MCF 10A (cell line): ENCODE measurements around the gene EMILIN2. TPM values are rescaled to one million over a fixed set of nuclear protein-coding genes. Genes with fewer than 3 reads are reported as not detected.

Experiments used
- BruUV-seq: library from RNA; stranded (reverse); fragments of 400-500 nt; replicated peaks from 2 replicates; lab custom pipeline; 2021; lab: Mats Ljungman, UMichigan
- CTCF ChIA-PET: fragments of 300-600 bp; sonication (Branson Sonifier 250); formaldehyde crosslinking; extraction: SDS; loops from one replicate; lab custom pipeline; 2021; ENCODE audit warnings: antibody characterized with exemption, inconsistent platforms; lab: Yijun Ruan, JAX
- POLR2A ChIA-PET: fragments of 300-600, 350-650 bp; sonication (Branson Sonifier 250); formaldehyde crosslinking; extraction: SDS; loops from one replicate; lab custom pipeline; 2020; ENCODE audit warnings: antibody characterized with exemption, inconsistent platforms; lab: Yijun Ruan, JAX
- DNase-seq: peaks from one replicate; pipeline ENCODE4 v3.0.0-alpha.2; 2018; ENCODE audit not compliant: unreplicated experiment
- H3K27ac Mint-ChIP-seq: one replicate; pipeline ENCODE4 v1.8.0; 2022; ENCODE audit warnings: mild to moderate bottlenecking, low read depth, mixed read lengths; ENCODE audit not compliant: unreplicated experiment
- H3K27me3 Mint-ChIP-seq: one replicate; pipeline ENCODE4 v1.8.0; 2022; ENCODE audit warnings: mixed read lengths; ENCODE audit not compliant: insufficient read depth, unreplicated experiment
- H3K36me3 Mint-ChIP-seq: one replicate; pipeline ENCODE4 v1.8.0; 2022; ENCODE audit warnings: mild to moderate bottlenecking, moderate library complexity, mixed read lengths; ENCODE audit not compliant: insufficient read depth, unreplicated experiment
- H3K4me1 Mint-ChIP-seq: one replicate; pipeline ENCODE4 v1.8.0; 2022; ENCODE audit warnings: mixed read lengths; ENCODE audit not compliant: insufficient read depth, unreplicated experiment
- H3K4me3 Mint-ChIP-seq: one replicate; pipeline ENCODE4 v1.8.0; 2022; ENCODE audit warnings: mild to moderate bottlenecking, moderate library complexity, mixed read lengths; ENCODE audit not compliant: unreplicated experiment
- H3K9me3 Mint-ChIP-seq: one replicate; pipeline ENCODE4 v1.8.0; 2022; ENCODE audit warnings: mixed read lengths; ENCODE audit not compliant: unreplicated experiment
- CTCF ChIP-seq: fragments of 200-600 bp; IDR thresholded peaks from one replicate; pipeline ENCODE4 v1.8.0; 2022; ENCODE audit warnings: antibody characterized with exemption, mild to moderate bottlenecking; ENCODE audit not compliant: unreplicated experiment
- intact Hi-C: fragments of 100-400 bp; cut with micrococcal nuclease; formaldehyde crosslinking; loops from 2 replicates; pipeline ENCODE4 v1.14.1; 2022
- total RNA-seq: library from RNA; stranded (reverse); gene quantifications from 2 replicates; pipeline ENCODE4 v1.2.3, GENCODE V29; 2022

EMILIN2 gene
- total RNA-seq, 1 experiment from 2014 or later: not detected

- ChIA-PET POLR2A (interaction anchor here (0.5 to 0.6 kb wide), 2 partner anchors 40 to 328 kb away, joined by 3 to 4 read pairs; no protein-coding TSS in a partner anchor), CTCF (interaction anchor here (1.0 kb wide), 1 partner anchor 16 kb away, joined by 4 read pairs; no protein-coding TSS in a partner anchor)
- intact Hi-C loops: no loop called here
- no peaks in the 10 kb centered on the region for H3K9me3 Mint-ChIP-seq
- no peak overlapping the region for H3K4me3 Mint-ChIP-seq
- H3K36me3 Mint-ChIP-seq: peaks cover 11% of the 10 kb centered on the region
- H3K27ac Mint-ChIP-seq: no peak overlapping the region
- no peaks in the 10 kb centered on the region for H3K27me3 Mint-ChIP-seq
- no TSS peak for BruUV-seq
- no peaks in the 10 kb centered on the region for H3K4me1 Mint-ChIP-seq
- TF ChIP-seq CTCF: no peak
- no peak for DNase-seq
Observed at GRCh38 chr18:2908166-2908945, 61.5 kb downstream of the EMILIN2 start.

- no peaks in the 10 kb centered on the region for H3K4me1 Mint-ChIP-seq
- POLR2A ChIA-PET: interaction anchor here (0.6 kb wide), 1 partner anchor 328 kb away, joined by 3 read pairs; no protein-coding TSS in a partner anchor
- no peak for DNase-seq
- no peak overlapping the region for H3K27ac Mint-ChIP-seq
- H3K9me3 Mint-ChIP-seq: no peaks in the 10 kb centered on the region
- intact Hi-C loops: no loop called here
- H3K27me3 Mint-ChIP-seq: no peaks in the 10 kb centered on the region
- H3K36me3 Mint-ChIP-seq: peaks cover 11% of the 10 kb centered on the region
- BruUV-seq: no TSS peak
- H3K4me3 Mint-ChIP-seq: no peak overlapping the region
- CTCF ChIA-PET: interaction anchor here (1.0 kb wide), 1 partner anchor 15 kb away, joined by 4 read pairs; no protein-coding TSS in a partner anchor
- TF ChIP-seq CTCF: no peak
Observed at GRCh38 chr18:2908946-2909335, 62.1 kb downstream of the EMILIN2 start.

GRCh38 chr18:2909431-2910140, 62.8 kb downstream of the EMILIN2 start:
- H3K27ac Mint-ChIP-seq: no peak overlapping the region
- POLR2A ChIA-PET: no interaction called here
- peaks cover 11% of the 10 kb centered on the region for H3K36me3 Mint-ChIP-seq

More at GRCh38 chr18:2909431-2910140, 62.8 kb downstream of the EMILIN2 start:
- no peak for DNase-seq
- no TSS peak for BruUV-seq
- no peak overlapping the region for H3K4me3 Mint-ChIP-seq
- TF ChIP-seq CTCF: no peak
- H3K4me1 Mint-ChIP-seq: no peaks in the 10 kb centered on the region
- H3K9me3 Mint-ChIP-seq: no peaks in the 10 kb centered on the region
- no peaks in the 10 kb centered on the region for H3K27me3 Mint-ChIP-seq
- intact Hi-C loops: no loop called here
- CTCF ChIA-PET: interaction anchor here (1.0 kb wide), 1 partner anchor 15 kb away, joined by 4 read pairs; no protein-coding TSS in a partner anchor
